ENCODE results near the gene EFCAB12.
"Not testable (repeated sequence)": the region's sequence is repeated elsewhere in the genome, so short reads cannot be mapped to it uniquely, and the experiment has no call there.

Gene EFCAB12

GRCh38 chr3:129371041-129371826 lies 57.2 kb downstream of the EFCAB12 start:
- no peak overlapping the region for H3K4me3 ChIP-seq (ENCODE audit: low read depth, low read length)

GRCh38 chr3:129370248-129370964 lies 58.0 kb downstream of the EFCAB12 start:
- no peak overlapping the region for H3K4me3 ChIP-seq (ENCODE audit: low read depth, low read length)

GRCh38 chr3:129369711-129370110 lies 58.7 kb downstream of the EFCAB12 start:
- H3K4me3 ChIP-seq (ENCODE audit: low read depth, low read length): no peak overlapping the region

- H3K4me3 ChIP-seq (ENCODE audit: low read depth, low read length): no peak overlapping the region
Measured at GRCh38 chr3:129367821-129368220, 60.6 kb downstream of the EFCAB12 start.

- H3K4me3 ChIP-seq (ENCODE audit: low read depth, low read length): no peak overlapping the region
Measured at GRCh38 chr3:129366312-129366831, 62.1 kb downstream of the EFCAB12 start.

GRCh38 chr3:129365296-129366136 lies 62.9 kb downstream of the EFCAB12 start:
- H3K4me3 ChIP-seq (ENCODE audit: low read depth, low read length): no peak overlapping the region

GRCh38 chr3:129364811-129365210 lies 63.6 kb downstream of the EFCAB12 start:
- not testable (repeated sequence) for H3K4me3 ChIP-seq (ENCODE audit: low read depth, low read length)

- H3K4me3 ChIP-seq (ENCODE audit: low read depth, low read length): not testable (repeated sequence)
Measured at GRCh38 chr3:129363356-129363755, 65.1 kb downstream of the EFCAB12 start.

GRCh38 chr3:129360705-129361460 lies 67.6 kb downstream of the EFCAB12 start:
- no peak overlapping the region for H3K4me3 ChIP-seq (ENCODE audit: low read depth, low read length)

- no peak overlapping the region for H3K4me3 ChIP-seq (ENCODE audit: low read depth, low read length)
Measured at GRCh38 chr3:129360171-129360611, 68.2 kb downstream of the EFCAB12 start.

GRCh38 chr3:129358772-129359371 lies 69.6 kb downstream of the EFCAB12 start:
- H3K4me3 ChIP-seq (ENCODE audit: low read depth, low read length): no peak overlapping the region

GRCh38 chr3:129358177-129358771 lies 70.2 kb downstream of the EFCAB12 start:
- H3K4me3 ChIP-seq (ENCODE audit: low read depth, low read length): no peak overlapping the region

GRCh38 chr3:129357616-129358015 lies 70.8 kb downstream of the EFCAB12 start:
- no peak overlapping the region for H3K4me3 ChIP-seq (ENCODE audit: low read depth, low read length)

GRCh38 chr3:129356756-129357425 lies 71.5 kb downstream of the EFCAB12 start:
- H3K4me3 ChIP-seq (ENCODE audit: low read depth, low read length): no peak overlapping the region

GRCh38 chr3:129353589-129353941 lies 74.9 kb downstream of the EFCAB12 start:
- no peak overlapping the region for H3K4me3 ChIP-seq (ENCODE audit: low read depth, low read length)

GRCh38 chr3:129352650-129353588 lies 75.5 kb downstream of the EFCAB12 start:
- no peak overlapping the region for H3K4me3 ChIP-seq (ENCODE audit: low read depth, low read length)

GRCh38 chr3:129352045-129352444 lies 76.4 kb downstream of the EFCAB12 start:
- no peak overlapping the region for H3K4me3 ChIP-seq (ENCODE audit: low read depth, low read length)

Data from iPS-11a (cell line).